MCF 10A (cell line): ENCODE data around the gene BCAS1. TPM values are rescaled to one million over a fixed set of nuclear protein-coding genes. Genes with fewer than 3 reads are reported as not detected.

Experiments used
- BruUV-seq: library from RNA; stranded (reverse); fragments of 400-500 nt; replicated peaks from 2 replicates; lab custom pipeline; 2021; lab: Mats Ljungman, UMichigan
- CTCF ChIA-PET: fragments of 300-600 bp; sonication (Branson Sonifier 250); formaldehyde crosslinking; extraction: SDS; loops from one replicate; lab custom pipeline; 2021; ENCODE audit warnings: antibody characterized with exemption, inconsistent platforms; lab: Yijun Ruan, JAX
- POLR2A ChIA-PET: fragments of 300-600, 350-650 bp; sonication (Branson Sonifier 250); formaldehyde crosslinking; extraction: SDS; loops from one replicate; lab custom pipeline; 2020; ENCODE audit warnings: antibody characterized with exemption, inconsistent platforms; lab: Yijun Ruan, JAX
- DNase-seq: peaks from one replicate; pipeline ENCODE4 v3.0.0-alpha.2; 2018; ENCODE audit not compliant: unreplicated experiment
- H3K27ac Mint-ChIP-seq: one replicate; pipeline ENCODE4 v1.8.0; 2022; ENCODE audit warnings: mild to moderate bottlenecking, low read depth, mixed read lengths; ENCODE audit not compliant: unreplicated experiment
- H3K27me3 Mint-ChIP-seq: one replicate; pipeline ENCODE4 v1.8.0; 2022; ENCODE audit warnings: mixed read lengths; ENCODE audit not compliant: insufficient read depth, unreplicated experiment
- H3K36me3 Mint-ChIP-seq: one replicate; pipeline ENCODE4 v1.8.0; 2022; ENCODE audit warnings: mild to moderate bottlenecking, moderate library complexity, mixed read lengths; ENCODE audit not compliant: insufficient read depth, unreplicated experiment
- H3K4me1 Mint-ChIP-seq: one replicate; pipeline ENCODE4 v1.8.0; 2022; ENCODE audit warnings: mixed read lengths; ENCODE audit not compliant: insufficient read depth, unreplicated experiment
- H3K4me3 Mint-ChIP-seq: one replicate; pipeline ENCODE4 v1.8.0; 2022; ENCODE audit warnings: mild to moderate bottlenecking, moderate library complexity, mixed read lengths; ENCODE audit not compliant: unreplicated experiment
- H3K9me3 Mint-ChIP-seq: one replicate; pipeline ENCODE4 v1.8.0; 2022; ENCODE audit warnings: mixed read lengths; ENCODE audit not compliant: unreplicated experiment
- intact Hi-C: fragments of 100-400 bp; cut with micrococcal nuclease; formaldehyde crosslinking; loops from 2 replicates; pipeline ENCODE4 v1.14.1; 2022
- total RNA-seq: library from RNA; stranded (reverse); gene quantifications from 2 replicates; pipeline ENCODE4 v1.2.3, GENCODE V29; 2022
- TF ChIP-seq, protein P1 (sequence below): fragments of 200-600 bp; IDR thresholded peaks from one replicate; pipeline ENCODE4 v1.8.0; 2022; ENCODE audit warnings: antibody characterized with exemption, mild to moderate bottlenecking; ENCODE audit not compliant: unreplicated experiment

Gene BCAS1
- total RNA-seq, 1 experiment from 2014 or later: not detected

DNA sequence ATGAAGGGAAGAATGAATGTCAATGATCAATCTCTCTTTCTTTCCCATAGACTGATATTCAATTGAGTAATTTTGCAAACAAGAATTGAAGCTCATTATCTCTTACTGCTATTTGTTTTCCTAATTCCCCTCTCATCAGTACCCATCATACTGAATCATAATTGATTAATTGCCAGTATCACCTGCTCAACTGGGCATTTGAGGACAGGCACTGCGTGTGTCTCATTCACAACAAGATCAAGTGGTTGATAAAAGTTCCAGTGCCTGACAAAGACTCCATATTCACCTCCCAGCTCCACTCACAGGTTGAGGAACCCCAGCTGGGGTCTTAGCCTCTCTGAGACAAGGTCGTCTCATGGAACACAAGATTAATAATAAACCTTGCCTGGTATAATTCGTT, 67.7 kb downstream of the BCAS1 start:
- Mint-ChIP-seq H3K27ac (no peak overlapping the region), H3K36me3 (peaks cover 13% of the 10 kb centered on the region), H3K9me3 (peaks cover 17% of the 10 kb centered on the region), H3K4me3 (no peak overlapping the region), H3K27me3 (peaks cover 40% of the 10 kb centered on the region), H3K4me1 (no peaks in the 10 kb centered on the region)
- DNase-seq: no peak
- TF ChIP-seq, protein P1, sequence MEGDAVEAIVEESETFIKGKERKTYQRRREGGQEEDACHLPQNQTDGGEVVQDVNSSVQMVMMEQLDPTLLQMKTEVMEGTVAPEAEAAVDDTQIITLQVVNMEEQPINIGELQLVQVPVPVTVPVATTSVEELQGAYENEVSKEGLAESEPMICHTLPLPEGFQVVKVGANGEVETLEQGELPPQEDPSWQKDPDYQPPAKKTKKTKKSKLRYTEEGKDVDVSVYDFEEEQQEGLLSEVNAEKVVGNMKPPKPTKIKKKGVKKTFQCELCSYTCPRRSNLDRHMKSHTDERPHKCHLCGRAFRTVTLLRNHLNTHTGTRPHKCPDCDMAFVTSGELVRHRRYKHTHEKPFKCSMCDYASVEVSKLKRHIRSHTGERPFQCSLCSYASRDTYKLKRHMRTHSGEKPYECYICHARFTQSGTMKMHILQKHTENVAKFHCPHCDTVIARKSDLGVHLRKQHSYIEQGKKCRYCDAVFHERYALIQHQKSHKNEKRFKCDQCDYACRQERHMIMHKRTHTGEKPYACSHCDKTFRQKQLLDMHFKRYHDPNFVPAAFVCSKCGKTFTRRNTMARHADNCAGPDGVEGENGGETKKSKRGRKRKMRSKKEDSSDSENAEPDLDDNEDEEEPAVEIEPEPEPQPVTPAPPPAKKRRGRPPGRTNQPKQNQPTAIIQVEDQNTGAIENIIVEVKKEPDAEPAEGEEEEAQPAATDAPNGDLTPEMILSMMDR: no peak
- BruUV-seq: no TSS peak
- intact Hi-C loops: no loop called here
- POLR2A ChIA-PET: interaction anchor here (0.6 kb wide), 1 partner anchor 31 kb away, joined by 3 read pairs; no protein-coding TSS in a partner anchor
- CTCF ChIA-PET: interaction anchor here (0.6 to 0.8 kb wide), 2 partner anchors 14 to 1325 kb away, joined by 3 read pairs; no protein-coding TSS in a partner anchor

DNA sequence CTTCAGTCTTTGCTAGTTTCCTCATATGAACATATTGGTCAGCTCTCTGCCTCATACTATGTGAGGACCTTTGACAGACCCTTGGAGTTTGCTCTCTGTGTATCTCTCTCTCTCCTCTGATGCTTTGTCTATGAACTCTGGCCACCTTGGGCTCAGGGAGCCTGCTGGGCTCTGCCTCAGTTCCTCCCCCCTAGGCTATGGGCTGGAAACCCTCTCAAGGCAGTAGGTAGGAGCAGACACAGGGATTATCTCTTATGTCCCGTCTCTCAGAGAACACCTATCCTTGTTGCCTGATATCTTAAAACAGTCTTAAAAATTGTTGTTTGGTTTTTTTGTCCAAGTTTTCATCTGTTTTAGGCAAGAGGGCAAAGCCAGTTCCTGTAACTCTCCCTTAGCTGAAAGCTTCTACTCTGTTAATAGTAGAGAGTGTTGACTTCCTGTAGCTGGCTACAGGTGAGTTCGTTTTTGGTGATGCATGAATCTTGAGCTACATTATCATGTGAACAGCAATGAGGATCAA, 68.3 kb downstream of the BCAS1 start:
- ChIA-PET POLR2A (no interaction called here), CTCF (interaction anchor here (0.8 kb wide), 1 partner anchor 14 kb away, joined by 3 read pairs; no protein-coding TSS in a partner anchor)
- no peak for DNase-seq
- Mint-ChIP-seq H3K27ac (no peak overlapping the region), H3K4me1 (no peaks in the 10 kb centered on the region), H3K27me3 (peaks cover 45% of the 10 kb centered on the region), H3K9me3 (peaks cover 17% of the 10 kb centered on the region), H3K36me3 (peaks cover 13% of the 10 kb centered on the region), H3K4me3 (no peak overlapping the region)
- intact Hi-C loops: no loop called here
- TF ChIP-seq, protein P1: no peak
- BruUV-seq: no TSS peak

DNA sequence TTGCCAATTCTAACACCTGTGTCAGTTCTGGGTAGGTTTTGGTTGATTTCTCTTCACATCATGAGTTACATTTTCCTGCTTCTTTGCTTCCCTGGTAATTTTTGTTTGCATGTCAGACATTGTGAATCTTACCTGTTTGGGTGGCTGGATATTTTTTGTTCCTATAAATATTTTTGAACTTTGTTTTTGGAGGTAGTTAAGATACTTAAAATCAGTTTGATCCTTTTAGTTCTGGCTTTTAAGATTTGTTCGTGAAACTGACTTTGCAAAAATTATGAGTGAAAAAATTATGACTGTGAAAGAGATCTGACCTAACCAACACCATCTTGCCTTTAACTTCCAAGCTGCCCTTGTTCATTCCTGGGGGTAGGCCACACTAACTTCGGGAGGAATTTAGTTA, 69.5 kb downstream of the BCAS1 start:
- no peak overlapping the region for H3K27ac Mint-ChIP-seq
- TF ChIP-seq, protein P1: no peak
- BruUV-seq: no TSS peak
- peaks cover 45% of the 10 kb centered on the region for H3K27me3 Mint-ChIP-seq
- ChIA-PET CTCF (interaction anchor here (0.7 kb wide), 1 partner anchor 23 kb away, joined by 3 read pairs; no protein-coding TSS in a partner anchor), POLR2A (no interaction called here)
- intact Hi-C loops: no loop called here
- no peaks in the 10 kb centered on the region for H3K4me1 Mint-ChIP-seq
- no peak overlapping the region for H3K4me3 Mint-ChIP-seq
- peaks cover 17% of the 10 kb centered on the region for H3K9me3 Mint-ChIP-seq
- no peak for DNase-seq
- peaks cover 7% of the 10 kb centered on the region for H3K36me3 Mint-ChIP-seq

DNA sequence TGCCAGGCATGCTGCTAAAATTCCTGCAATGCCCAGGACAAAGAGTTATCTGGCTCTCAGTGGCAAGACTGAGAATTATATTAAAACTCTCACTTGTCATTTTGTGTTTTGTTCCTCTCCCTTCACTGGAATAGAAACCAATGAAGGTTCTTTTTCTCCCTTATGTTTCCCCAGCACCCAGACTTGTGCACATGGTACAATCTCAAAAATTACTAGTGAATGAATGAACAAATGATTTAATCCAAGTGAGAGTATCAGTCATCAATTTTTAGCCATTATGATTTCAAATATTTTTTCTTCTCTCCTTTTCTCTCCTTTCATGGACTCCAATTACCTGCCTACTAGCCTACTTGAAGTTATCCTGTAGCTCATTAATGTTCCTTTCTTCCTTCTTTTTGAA, 70.1 kb downstream of the BCAS1 start:
- Mint-ChIP-seq H3K9me3 (peaks cover 17% of the 10 kb centered on the region), H3K4me1 (no peaks in the 10 kb centered on the region), H3K36me3 (peaks cover 7% of the 10 kb centered on the region), H3K4me3 (no peak overlapping the region), H3K27ac (no peak overlapping the region), H3K27me3 (peaks cover 45% of the 10 kb centered on the region)
- no TSS peak for BruUV-seq
- no peak for DNase-seq
- ChIA-PET CTCF (interaction anchor here (0.7 kb wide), 1 partner anchor 23 kb away, joined by 3 read pairs; no protein-coding TSS in a partner anchor), POLR2A (no interaction called here)
- intact Hi-C loops: no loop called here
- TF ChIP-seq, protein P1: no peak
